Sigmoid colon (tissue), 7 donors: ENCODE results near the gene FANCC. TPM values are rescaled to one million over a fixed set of nuclear protein-coding genes. Genes with fewer than 3 reads are reported as not detected.

ENCODE experiments used
- DNase-seq: peaks from one replicate; pipeline ENCODE4 v3.0.0-alpha.2; 2019
- H3K27ac ChIP-seq, 4 donors: fragments of 200-600 bp; sonication (generic); one replicate each; pipeline ENCODE4 v1.5.1; 2016 to 2019; ENCODE audit warnings: mild to moderate bottlenecking in 1 of 4
- H3K27me3 ChIP-seq, 3 donors: fragments of 200-600 bp; sonication (generic); one replicate each; pipeline ENCODE4 v1.5.1; 2019; ENCODE audit warnings: mild to moderate bottlenecking in 1 of 3
- H3K36me3 ChIP-seq, 4 donors: fragments of 200-600 bp; sonication (generic); one replicate each; pipeline ENCODE4 v1.5.1; 2016 to 2019
- H3K4me1 ChIP-seq, 4 donors: fragments of 200-600 bp; sonication (generic); one replicate each; pipeline ENCODE4 v1.5.1; 2017 to 2019
- H3K4me3 ChIP-seq, 4 donors: fragments of 200-600 bp; sonication (generic); one replicate each; pipeline ENCODE4 v1.5.1; 2017 to 2019; ENCODE audit warnings: mild to moderate bottlenecking in 2 of 4, moderate library complexity in 1 of 4
- H3K9me3 ChIP-seq, 4 donors: fragments of 200-600 bp in 3 of 4; sonication (generic) in 3 of 4; one replicate each; pipeline versions ENCODE4 v1.5.1 to v1.6.1; 2013 to 2019
- CTCF ChIP-seq, 4 experiments: fragments of 450-650 bp in 3 of 4; fragments of 200-600 bp in 1 of 4; IDR thresholded peaks; one replicate each; pipeline ENCODE4 v1.5.1; 2016 to 2019; ENCODE audit warnings: antibody characterized with exemption in 4 of 4, mild to moderate bottlenecking in 3 of 4, moderate library complexity in 2 of 4
- EP300 ChIP-seq, 4 donors: sonication (generic); formaldehyde crosslinking; IDR thresholded peaks; one replicate each; pipeline ENCODE4 v1.6.1; 2017; ENCODE audit warnings: antibody characterized with exemption in 4 of 4
- POLR2A ChIP-seq, 2 donors: fragments of 450-650 bp; IDR thresholded peaks; one replicate each; pipeline ENCODE4 v1.6.1; 2016; ENCODE audit warnings: antibody characterized with exemption in 2 of 2, mild to moderate bottlenecking in 2 of 2, moderate library complexity in 2 of 2
- POLR2AphosphoS5 ChIP-seq, 4 donors: sonication (generic); formaldehyde crosslinking; IDR thresholded peaks; one replicate each; pipeline ENCODE4 v1.6.1; 2017; ENCODE audit warnings: antibody characterized with exemption in 4 of 4
- WGBS, 2 donors: extraction: QIAGEN DNeasy Blood & Tissue Kit; methylation state at CpG; one replicate each; pipeline ENCODE4 v1.1.7; 2013; 5-methylcytosine and 5-hydroxymethylcytosine counted together
- intact Hi-C: fragments of 100-400 bp; cut with DNase I; formaldehyde crosslinking; loops from one replicate; pipeline ENCODE4 v1.15.1; 2023
- polyA plus RNA-seq, 3 donors: library from polyadenylated mRNA; stranded (reverse); fragments of 200-250 nt; gene quantifications; one replicate each; pipeline ENCODE4 v1.2.3, GENCODE V29; 2013
- total RNA-seq, 4 donors: library from RNA; depleted of rRNA; stranded (reverse); fragments of >200 nt; gene quantifications; one replicate each; pipeline ENCODE4 v1.1.0, GENCODE V29; 2016
- donor health status: healthy with polysubstance abuse.
- donor health status: Bipolar disorder and iron deficiency.
- donor health status: healthy.

Gene FANCC
- total and polyA plus RNA-seq, 7 donors: 2.4 to 10.6 (median 5.3) TPM

GRCh38 chr9:95311961-95312360 is 5.5 kb downstream of the FANCC start:
- WGBS, 2 donors: 58 to 62% methylated on average over 3 of the region's 3 CpGs
- H3K4me3 ChIP-seq: no peak overlapping the region
- no peak overlapping the region for H3K27ac ChIP-seq
- no peak for DNase-seq
- no peaks in the 10 kb centered on the region for H3K27me3 ChIP-seq
- intact Hi-C loops: no loop called here
- H3K36me3 ChIP-seq: no peaks in the 10 kb centered on the region
- TF ChIP-seq CTCF (IDR thresholded peaks at IDR 0.05) (no peak), POLR2A (IDR thresholded peaks at IDR 0.05) (no peak), EP300 (IDR thresholded peaks at IDR 0.05) (no peak), POLR2AphosphoS5 (IDR thresholded peaks at IDR 0.05) (no peak)
- H3K4me1 ChIP-seq: peaks cover 0 to 13% (median 5%) of the 10 kb centered on the region in 4 donors
- H3K9me3 ChIP-seq: no peaks in the 10 kb centered on the region

GRCh38 chr9:95307538-95307937 is 10.0 kb downstream of the FANCC start:
- Histone ChIP-seq H3K4me1 (peaks cover 0 to 8% (median 0%) of the 10 kb centered on the region in 4 donors), H3K36me3 (no peaks in the 10 kb centered on the region), H3K9me3 (no peaks in the 10 kb centered on the region), H3K27me3 (no peaks in the 10 kb centered on the region), H3K27ac (no peak overlapping the region), H3K4me3 (no peak overlapping the region)
- intact Hi-C loops: no loop called here
- DNase-seq: no peak
- TF ChIP-seq POLR2AphosphoS5 (IDR thresholded peaks at IDR 0.05) (no peak), EP300 (IDR thresholded peaks at IDR 0.05) (no peak), CTCF (IDR thresholded peaks at IDR 0.05) (no peak), POLR2A (IDR thresholded peaks at IDR 0.05) (no peak)

GRCh38 chr9:95306819-95307218 is 10.7 kb downstream of the FANCC start:
- no peak overlapping the region for H3K27ac ChIP-seq
- H3K9me3 ChIP-seq: no peaks in the 10 kb centered on the region
- DNase-seq: no peak
- WGBS, 2 donors: 95% methylated on average over 6 of the region's 6 CpGs
- TF ChIP-seq POLR2A (IDR thresholded peaks at IDR 0.05): no peak
- TF ChIP-seq POLR2AphosphoS5 (IDR thresholded peaks at IDR 0.05): no peak
- H3K4me1 ChIP-seq: peaks cover 0 to 8% (median 0%) of the 10 kb centered on the region in 4 donors
- no peak overlapping the region for H3K4me3 ChIP-seq
- H3K27me3 ChIP-seq: no peaks in the 10 kb centered on the region
- intact Hi-C loops: no loop called here
- no peaks in the 10 kb centered on the region for H3K36me3 ChIP-seq

GRCh38 chr9:95305770-95306492 is 11.6 kb downstream of the FANCC start:
- Histone ChIP-seq H3K36me3 (no peaks in the 10 kb centered on the region), H3K4me3 (no peak overlapping the region), H3K9me3 (no peaks in the 10 kb centered on the region), H3K4me1 (peaks cover 0 to 8% (median 0%) of the 10 kb centered on the region in 4 donors), H3K27ac (no peak overlapping the region), H3K27me3 (no peaks in the 10 kb centered on the region)
- 44 to 74% methylated on average over 3 of the region's 3 CpGs for WGBS, 2 donors
- no peak for DNase-seq
- TF ChIP-seq CTCF (IDR thresholded peaks at IDR 0.05): no peak
- no peak for TF ChIP-seq EP300 (IDR thresholded peaks at IDR 0.05)
- no peak for TF ChIP-seq POLR2AphosphoS5 (IDR thresholded peaks at IDR 0.05)
- TF ChIP-seq POLR2A (IDR thresholded peaks at IDR 0.05): no peak
- intact Hi-C loops: no loop called here

- no peak for TF ChIP-seq CTCF (IDR thresholded peaks at IDR 0.05)
- no peak for TF ChIP-seq EP300 (IDR thresholded peaks at IDR 0.05)
- TF ChIP-seq POLR2A (IDR thresholded peaks at IDR 0.05): no peak
- H3K36me3 ChIP-seq: no peaks in the 10 kb centered on the region
- no peak for DNase-seq
- no peak overlapping the region for H3K4me3 ChIP-seq
- no peaks in the 10 kb centered on the region for H3K9me3 ChIP-seq
- 73 to 89% methylated on average over 5 of the region's 5 CpGs for WGBS, 2 donors
- peaks cover 0 to 8% (median 0%) of the 10 kb centered on the region in 4 donors for H3K4me1 ChIP-seq
- intact Hi-C loops: no loop called here
- H3K27ac ChIP-seq: no peak overlapping the region
- H3K27me3 ChIP-seq: no peaks in the 10 kb centered on the region
Measured at GRCh38 chr9:95302479-95302878, 15.0 kb downstream of the FANCC start.
